Adrenal gland (tissue), 12 donors: Measurements from ENCODE around the gene SCFD1. TPM values are rescaled to one million over a fixed set of nuclear protein-coding genes. Genes with fewer than 3 reads are reported as not detected.

ENCODE experiments used
- DNase-seq, 7 donors: peaks; one replicate each; pipeline ENCODE4 v3.0.0-alpha.2; 2019 to 2020
- H3K27ac ChIP-seq, 5 donors: fragments of 200-600 bp; sonication (generic) in 4 of 5; 1 replicate in 3 of 5; 2 replicates in 2 of 5; pipeline versions ENCODE4 v1.5.1 to v1.8.0; 2016 to 2020; ENCODE audit warnings: mild to moderate bottlenecking in 1 of 5
- H3K27me3 ChIP-seq: fragments of 200-600 bp; 2 replicates; pipeline ENCODE4 v1.8.0; 2021
- H3K36me3 ChIP-seq, 2 donors: fragments of 200-600 bp; replicated peaks in 1 of 2; 1 replicate in 1 of 2; 2 replicates in 1 of 2; pipeline versions ENCODE4 v1.5.1 to v1.8.0; 2018 to 2022
- H3K4me1 ChIP-seq, 2 donors: fragments of 200-600 bp; replicated peaks in 1 of 2; 1 replicate in 1 of 2; 2 replicates in 1 of 2; pipeline versions ENCODE4 v1.5.1 to v1.8.0; 2018 to 2021
- H3K4me3 ChIP-seq, 4 donors: fragments of 200-600 bp; sonication (generic) in 3 of 4; one replicate each; pipeline ENCODE4 v1.5.1; 2016 to 2018
- H3K9me3 ChIP-seq, 3 donors: fragments of 200-600 bp; sonication (generic) in 1 of 3; replicated peaks in 1 of 3; 1 replicate in 2 of 3; 2 replicates in 1 of 3; pipeline versions ENCODE4 v1.5.1 to v1.8.0; 2016 to 2021
- POLR2A ChIP-seq, 2 donors: fragments of 450-650 bp; IDR thresholded peaks; one replicate each; pipeline ENCODE4 v1.6.1; 2017; ENCODE audit warnings: antibody characterized with exemption in 2 of 2, mild to moderate bottlenecking in 2 of 2, moderate library complexity in 1 of 2
- WGBS, 4 donors: extraction: QIAGEN DNeasy Blood & Tissue Kit in 2 of 4; methylation state at CpG; one replicate each; pipeline versions ENCODE4 v1.1.5 to v1.1.7; 2013 to 2017; 5-methylcytosine and 5-hydroxymethylcytosine counted together
- intact Hi-C, 2 donors: fragments of 100-400 bp; cut with DNase I; formaldehyde crosslinking; loops; one replicate each; pipeline versions ENCODE4 v1.14.1 to v1.15.0; 2022 to 2023
- polyA plus RNA-seq, 3 donors: library from polyadenylated mRNA; stranded (reverse); fragments of 200-250 nt in 2 of 3; fragments of 350-450 nt in 1 of 3; fragmentation: Illumina TruSeq in 1 of 3; extraction: RNeasy Lipid Tissue Mini Kit (QIAGEN cat#74804) in 1 of 3; gene quantifications; one replicate each; pipeline ENCODE4 v1.2.3, GENCODE V29; 2013 to 2014
- total RNA-seq, 9 donors: library from RNA; depleted of rRNA in 4 of 9; stranded (reverse); fragments of >200 nt in 4 of 9; fragments of 120-200 nt in 1 of 9; fragmentation: NEBNext Ultra II Directional in 1 of 9; extraction: Animal tissue kit (Norgen Biotek cat#: 25700) in 1 of 9; gene quantifications; one replicate each; pipeline versions ENCODE4 v1.1.0 to v1.2.4, GENCODE V29; 2013 to 2023
- TF ChIP-seq, protein P1 (sequence below), 6 experiments: fragments of 450-650 bp in 4 of 6; fragments of 200-600 bp in 2 of 6; sonication (generic) in 1 of 6; IDR thresholded peaks; 1 replicate in 5 of 6; 2 replicates in 1 of 6; pipeline versions ENCODE4 v1.5.1 to v1.8.0; 2016 to 2021; ENCODE audit warnings: antibody characterized with exemption in 6 of 6, mild to moderate bottlenecking in 2 of 6, moderate library complexity in 1 of 6
- donor health status: healthy with polysubstance abuse.
- donor health status: Bipolar disorder and iron deficiency.
- donor health status: DM: yes; HTN: yes; CAD: no.
- donor health status: DM: no; HTN: no; CAD: no.
- donor health status: DM: no; HTN: no; CAD: no.
- donor health status: DM: yes; HTN: yes; CAD: no.

SCFD1 gene
- total and polyA plus RNA-seq, 12 donors, result 22.9 to 147 (median 77.7) TPM

GRCh38 chr14:30754778-30755177 is 132.7 kb downstream of the SCFD1 start:
- no peak for TF ChIP-seq POLR2A (IDR thresholded peaks at IDR 0.05)
- TF ChIP-seq, protein P1, sequence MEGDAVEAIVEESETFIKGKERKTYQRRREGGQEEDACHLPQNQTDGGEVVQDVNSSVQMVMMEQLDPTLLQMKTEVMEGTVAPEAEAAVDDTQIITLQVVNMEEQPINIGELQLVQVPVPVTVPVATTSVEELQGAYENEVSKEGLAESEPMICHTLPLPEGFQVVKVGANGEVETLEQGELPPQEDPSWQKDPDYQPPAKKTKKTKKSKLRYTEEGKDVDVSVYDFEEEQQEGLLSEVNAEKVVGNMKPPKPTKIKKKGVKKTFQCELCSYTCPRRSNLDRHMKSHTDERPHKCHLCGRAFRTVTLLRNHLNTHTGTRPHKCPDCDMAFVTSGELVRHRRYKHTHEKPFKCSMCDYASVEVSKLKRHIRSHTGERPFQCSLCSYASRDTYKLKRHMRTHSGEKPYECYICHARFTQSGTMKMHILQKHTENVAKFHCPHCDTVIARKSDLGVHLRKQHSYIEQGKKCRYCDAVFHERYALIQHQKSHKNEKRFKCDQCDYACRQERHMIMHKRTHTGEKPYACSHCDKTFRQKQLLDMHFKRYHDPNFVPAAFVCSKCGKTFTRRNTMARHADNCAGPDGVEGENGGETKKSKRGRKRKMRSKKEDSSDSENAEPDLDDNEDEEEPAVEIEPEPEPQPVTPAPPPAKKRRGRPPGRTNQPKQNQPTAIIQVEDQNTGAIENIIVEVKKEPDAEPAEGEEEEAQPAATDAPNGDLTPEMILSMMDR (IDR thresholded peaks at IDR 0.05), result no peak
- H3K36me3 ChIP-seq, result no peaks in the 10 kb centered on the region
- intact Hi-C loops, result no loop called here

GRCh38 chr14:30756594-30756993 is 134.5 kb downstream of the SCFD1 start:
- no peak overlapping the region for H3K4me3 ChIP-seq
- TF ChIP-seq, protein P1 (IDR thresholded peaks at IDR 0.05), result no peak
- TF ChIP-seq POLR2A (IDR thresholded peaks at IDR 0.05), result no peak

More at GRCh38 chr14:30754778-30755177, 132.7 kb downstream of the SCFD1 start:
- Histone ChIP-seq H3K27me3 (no peaks in the 10 kb centered on the region), H3K4me1 (no peaks in the 10 kb centered on the region), H3K27ac (no peak overlapping the region), H3K9me3 (no peaks in the 10 kb centered on the region), H3K4me3 (no peak overlapping the region)
- no peak for DNase-seq
- WGBS, 4 donors, result 84 to 96% (median 91%) methylated on average over 3 of the region's 3 CpGs

GRCh38 chr14:30757082-30757481 is 135.0 kb downstream of the SCFD1 start:
- Histone ChIP-seq H3K27ac (no peak overlapping the region), H3K27me3 (no peaks in the 10 kb centered on the region), H3K36me3 (no peaks in the 10 kb centered on the region), H3K4me3 (no peak overlapping the region), H3K4me1 (no peaks in the 10 kb centered on the region), H3K9me3 (no peaks in the 10 kb centered on the region)
- intact Hi-C loops, result no loop called here
- TF ChIP-seq POLR2A (IDR thresholded peaks at IDR 0.05), result no peak
- TF ChIP-seq, protein P1 (IDR thresholded peaks at IDR 0.05), result no peak
- WGBS, 4 donors, result 37 to 46% (median 41%) methylated on average over 3 of the region's 3 CpGs
- no peak for DNase-seq

More at GRCh38 chr14:30756594-30756993, 134.5 kb downstream of the SCFD1 start:
- intact Hi-C loops, result no loop called here
- Histone ChIP-seq H3K4me1 (no peaks in the 10 kb centered on the region), H3K9me3 (no peaks in the 10 kb centered on the region), H3K36me3 (no peaks in the 10 kb centered on the region), H3K27me3 (no peaks in the 10 kb centered on the region), H3K27ac (no peak overlapping the region)
- no peak for DNase-seq
- WGBS, 4 donors, result 63 to 74% (median 68%) methylated on average over 2 of the region's 2 CpGs

DNA sequence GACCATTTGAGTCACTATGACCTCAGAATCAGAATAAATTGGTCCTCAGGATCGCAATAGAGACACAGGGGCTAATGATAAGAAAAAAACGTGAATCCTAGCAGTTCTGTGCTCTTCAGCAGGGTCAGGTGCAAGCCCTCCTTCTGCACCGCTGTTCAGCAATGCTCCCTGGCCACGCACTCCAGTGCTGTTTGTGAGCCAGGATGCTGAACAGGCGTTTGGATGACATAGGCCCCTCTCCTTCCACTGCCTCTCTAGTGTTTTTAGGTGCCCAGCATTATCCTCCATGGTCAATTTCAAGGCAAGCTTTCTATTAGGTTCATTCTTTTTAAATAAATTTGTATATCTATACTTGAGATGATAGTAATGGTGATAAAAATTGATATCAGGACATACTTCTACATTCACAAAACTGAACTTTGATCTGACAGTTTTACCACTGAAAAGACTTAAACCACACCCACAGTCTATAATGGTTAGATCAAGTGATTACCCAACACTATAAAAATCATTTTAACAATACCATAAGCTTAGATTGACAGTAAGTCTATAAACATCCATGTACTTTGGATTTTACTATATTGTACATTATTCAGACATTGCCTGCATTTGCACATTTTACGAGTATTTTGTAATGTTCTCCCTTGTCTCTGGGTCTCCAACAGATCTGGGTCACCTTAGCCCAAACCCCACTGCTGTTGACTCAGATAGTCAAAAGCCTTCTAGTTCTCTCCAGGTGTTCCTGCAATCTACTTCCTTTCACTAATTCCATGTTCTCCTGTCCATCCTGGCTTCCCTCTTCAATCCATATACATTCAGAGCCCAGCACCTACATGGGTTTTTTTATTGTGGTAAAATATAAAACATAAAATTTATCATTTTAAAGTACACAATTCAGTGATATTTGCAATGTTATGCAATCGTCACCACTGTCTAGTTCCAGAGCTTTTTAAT is 137.3 kb downstream of the SCFD1 start:
- intact Hi-C loops, result no loop called here
- 77 to 86% (median 78%) methylated on average over 7 of the region's 7 CpGs for WGBS, 4 donors
- no peaks in the 10 kb centered on the region for H3K36me3 ChIP-seq
- H3K9me3 ChIP-seq, result peaks cover 0 to 6% (median 6%) of the 10 kb centered on the region in 3 donors
- H3K4me1 ChIP-seq, result no peaks in the 10 kb centered on the region
- H3K4me3 ChIP-seq, result no peak overlapping the region
- TF ChIP-seq POLR2A (IDR thresholded peaks at IDR 0.05), result no peak
- TF ChIP-seq, protein P1 (IDR thresholded peaks at IDR 0.05), result no peak
- DNase-seq, result no peak
- H3K27me3 ChIP-seq, result no peaks in the 10 kb centered on the region
- no peak overlapping the region for H3K27ac ChIP-seq
